ENCODE measurements around the gene PRDM1.

PRDM1 gene

GRCh38 chr6:106070636-106071035, 15.5 kb upstream of the PRDM1 start:
- DNase-seq (ENCODE audit: low read depth): no peak

- DNase-seq (ENCODE audit: low read depth): no peak
Observed at GRCh38 chr6:106072501-106073090, 13.5 kb upstream of the PRDM1 start.

- no peak for DNase-seq (ENCODE audit: low read depth)
Observed at GRCh38 chr6:106074146-106074545, 12.0 kb upstream of the PRDM1 start.

DNA sequence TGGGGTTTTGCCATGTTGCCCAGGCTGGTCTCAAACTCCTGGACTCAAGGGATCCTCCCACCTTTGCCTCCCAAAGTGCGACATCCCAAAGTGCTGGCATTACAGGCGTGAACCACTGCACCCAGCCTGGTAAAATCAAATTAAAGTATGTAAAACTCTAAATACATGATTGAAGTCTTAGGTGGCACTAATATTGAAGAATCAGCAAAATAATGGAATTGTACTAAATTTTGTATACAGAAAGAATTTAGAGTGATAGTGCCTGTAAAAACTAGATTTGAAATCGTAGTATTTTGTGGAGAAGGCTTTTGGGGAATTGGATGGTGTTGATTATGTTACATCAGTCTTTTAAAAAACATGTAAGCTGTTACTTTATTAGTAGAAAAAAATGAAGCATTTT, 10.0 kb upstream of the PRDM1 start:
- DNase-seq (ENCODE audit: low read depth): no peak

- DNase-seq (ENCODE audit: low read depth): no peak
Observed at GRCh38 chr6:106077170-106077569, 9.0 kb upstream of the PRDM1 start.

- DNase-seq (ENCODE audit: low read depth): no peak
Observed at GRCh38 chr6:106077881-106078280, 8.3 kb upstream of the PRDM1 start.

DNA sequence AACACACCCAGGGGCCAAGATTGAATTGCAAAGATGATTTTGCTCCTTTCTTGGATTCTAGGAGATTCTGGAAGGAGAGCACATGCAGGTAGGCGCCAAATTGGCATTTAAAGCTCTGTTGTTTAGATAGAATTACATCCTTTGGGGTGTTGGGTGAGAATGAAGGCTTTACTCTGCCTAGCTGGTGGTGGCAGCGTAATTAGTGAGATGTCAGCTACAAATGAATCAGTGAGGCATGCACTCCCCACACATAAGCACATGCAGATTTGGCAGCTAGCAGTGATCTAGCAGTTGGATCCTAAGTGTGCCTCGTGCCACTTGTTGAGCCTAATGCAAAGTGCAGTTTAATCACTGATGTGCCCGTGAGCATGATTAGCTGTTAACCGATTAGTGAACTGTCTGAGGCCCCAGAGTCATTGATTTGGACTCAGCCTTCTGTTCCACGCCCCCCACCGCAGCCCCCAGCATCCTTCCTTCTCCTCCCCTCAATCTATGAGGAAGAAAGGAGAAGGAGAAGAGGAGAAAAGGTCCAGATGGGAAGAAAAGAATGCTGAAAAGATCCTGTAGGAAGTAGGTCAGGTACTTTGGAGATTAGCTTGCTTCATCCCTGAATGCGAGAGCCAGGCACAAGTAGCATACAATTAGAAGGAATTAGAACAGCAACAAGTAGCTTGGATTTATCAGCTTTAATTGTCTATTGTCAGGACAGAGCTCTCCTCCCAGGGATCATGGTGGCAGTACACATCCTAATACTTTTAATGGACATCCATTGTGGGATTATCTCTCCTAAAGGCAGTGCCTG, 6.0 kb upstream of the PRDM1 start:
- no peak for DNase-seq (ENCODE audit: low read depth)

DNA sequence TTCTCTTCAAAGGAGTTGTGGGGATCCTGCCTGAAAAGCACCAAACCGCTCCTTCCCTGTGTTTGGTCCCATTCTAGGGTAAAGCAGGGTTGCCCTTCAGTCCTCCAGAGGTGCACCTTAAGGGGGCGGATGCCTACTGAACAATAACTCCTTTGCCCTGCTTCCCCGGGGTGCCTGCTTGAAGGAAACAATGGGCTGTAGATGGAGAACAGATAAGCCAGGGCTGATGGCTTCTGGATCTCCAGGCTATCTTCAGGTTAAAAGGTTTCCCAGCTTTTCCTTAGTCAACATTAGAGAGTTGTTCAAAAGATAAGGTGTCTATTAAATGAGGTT, 5.4 kb upstream of the PRDM1 start:
- DNase-seq (ENCODE audit: low read depth): no peak

- DNase-seq (ENCODE audit: low read depth): no peak
Observed at GRCh38 chr6:106081715-106082114, 4.4 kb upstream of the PRDM1 start.

DNA sequence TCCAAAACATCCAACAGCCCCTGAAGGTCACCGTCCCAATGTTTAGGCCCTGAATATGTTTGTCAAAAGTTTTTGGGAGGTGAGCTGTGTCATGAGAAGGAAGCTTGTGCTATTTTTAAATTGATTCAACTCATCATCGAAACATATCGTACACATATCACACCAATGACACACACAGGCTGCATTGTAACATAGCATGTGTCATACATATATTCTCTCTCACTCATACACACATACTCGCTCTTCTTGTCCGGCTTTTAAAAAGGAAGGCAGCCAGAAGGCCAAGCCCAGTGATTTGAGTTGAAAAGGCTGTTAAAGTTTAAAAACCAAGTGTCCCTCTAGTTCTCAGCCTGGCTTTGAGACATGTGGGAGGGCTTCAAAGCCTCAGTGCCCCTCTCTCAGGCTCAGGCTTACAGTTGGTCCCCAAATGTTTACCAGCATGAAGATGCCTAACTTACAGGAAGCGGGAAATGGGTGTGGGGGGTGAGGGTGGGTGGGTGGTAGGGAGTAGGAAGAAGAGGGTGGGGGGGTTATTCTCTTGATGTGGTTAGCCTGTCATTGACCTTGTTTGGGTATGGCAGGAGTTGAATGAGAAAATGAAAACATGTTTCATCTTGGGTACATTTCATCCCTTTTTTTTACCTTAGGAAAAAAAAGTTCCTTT, 3.3 kb upstream of the PRDM1 start:
- DNase-seq (ENCODE audit: low read depth): no peak

DNA sequence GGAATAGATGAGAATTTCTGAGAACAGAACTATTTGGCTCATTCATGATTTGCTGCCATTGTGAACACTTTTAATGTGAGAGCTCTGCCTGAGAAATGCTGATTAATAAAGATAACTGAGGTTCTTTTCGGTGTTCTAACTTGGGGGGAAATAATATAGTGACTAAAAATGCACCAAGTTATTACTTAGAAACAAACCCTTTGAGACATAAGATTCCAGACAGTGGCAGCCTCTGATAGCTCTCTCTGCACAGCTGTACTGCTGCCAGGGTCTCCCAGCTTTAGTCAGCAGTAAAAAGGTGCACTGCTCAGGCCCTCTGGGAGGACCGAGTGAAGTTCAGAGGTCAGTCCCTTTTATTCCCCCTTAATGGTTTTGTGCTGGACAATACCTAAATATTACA, 2.5 kb upstream of the PRDM1 start:
- DNase-seq (ENCODE audit: low read depth): no peak

- no peak for DNase-seq (ENCODE audit: low read depth)
Observed at GRCh38 chr6:106084106-106084988, 1.8 kb upstream of the PRDM1 start.

DNA sequence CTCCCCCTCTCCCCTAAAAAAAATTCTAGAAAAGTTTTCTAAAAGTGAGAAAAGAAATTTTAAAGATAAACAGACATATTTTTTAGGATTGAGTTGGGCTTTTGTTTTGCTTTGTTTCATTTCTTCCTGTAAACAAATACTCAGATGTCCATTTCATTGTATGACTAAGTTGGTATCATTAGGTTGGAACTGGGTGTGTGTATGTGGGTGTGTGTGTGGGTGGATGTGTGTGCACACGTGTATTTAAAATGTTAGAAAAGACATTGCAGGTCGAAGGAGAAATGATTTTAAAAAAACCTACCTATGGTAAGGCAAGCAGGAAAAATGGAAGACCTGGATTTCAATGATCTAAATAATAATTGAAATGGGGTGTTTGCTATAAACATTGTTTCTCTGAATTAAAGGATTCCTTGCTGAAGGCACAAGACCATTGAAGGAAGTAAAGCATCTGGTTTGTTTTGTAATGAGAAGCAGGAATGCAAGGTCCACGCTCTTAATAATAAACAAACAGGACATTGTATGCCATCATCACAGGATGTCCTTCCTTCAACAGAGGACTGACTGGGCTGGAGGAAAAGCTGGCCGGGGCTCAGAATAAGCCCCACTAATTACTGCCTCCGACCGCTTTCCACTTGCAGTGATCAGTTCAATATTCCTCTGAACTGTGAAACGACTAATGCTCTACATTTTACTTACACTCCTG, 996 bp upstream of the PRDM1 start:
- no peak for DNase-seq (ENCODE audit: low read depth)

DNA sequence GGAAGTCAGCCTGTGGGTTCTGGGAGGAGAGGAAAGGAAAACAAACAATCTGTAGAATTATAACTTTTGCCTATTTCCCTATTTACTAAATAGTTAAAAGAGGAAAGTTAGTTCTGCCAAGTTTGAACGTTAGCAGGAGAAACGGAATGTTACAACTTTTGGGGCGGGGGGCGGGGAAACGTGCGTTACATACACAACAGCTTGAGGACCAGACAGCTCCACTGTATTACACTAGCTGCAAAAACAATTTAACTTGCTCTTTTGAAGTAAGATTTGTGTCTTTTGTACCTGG, 498 bp upstream of the PRDM1 start:
- no peak for DNase-seq (ENCODE audit: low read depth)

- no peak for DNase-seq (ENCODE audit: low read depth)
Observed at GRCh38 chr6:106086814-106087175, 659 bp downstream of the PRDM1 start.

- DNase-seq (ENCODE audit: low read depth): no peak
Observed at GRCh38 chr6:106087548-106088325, 1.6 kb downstream of the PRDM1 start.

DNA sequence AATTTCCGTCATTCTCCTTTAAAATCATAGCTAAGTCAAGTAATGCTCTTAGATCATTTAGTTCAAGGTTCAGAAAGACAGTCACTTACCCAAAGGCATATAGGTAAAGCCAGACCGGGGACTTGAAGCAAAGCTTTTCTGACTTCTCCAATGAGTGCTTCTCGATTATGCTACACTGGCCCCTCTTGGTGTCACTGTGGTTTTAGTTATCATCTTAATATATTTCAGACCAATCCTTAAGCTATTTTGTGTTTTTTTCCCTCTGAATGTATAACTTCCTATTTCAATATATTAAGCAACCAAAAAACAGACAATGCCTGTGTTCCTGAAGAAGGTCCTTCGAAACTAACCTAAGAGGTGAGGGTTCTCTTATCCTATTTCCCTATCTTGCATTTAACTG, 3.9 kb downstream of the PRDM1 start:
- DNase-seq (ENCODE audit: low read depth): no peak

DNA sequence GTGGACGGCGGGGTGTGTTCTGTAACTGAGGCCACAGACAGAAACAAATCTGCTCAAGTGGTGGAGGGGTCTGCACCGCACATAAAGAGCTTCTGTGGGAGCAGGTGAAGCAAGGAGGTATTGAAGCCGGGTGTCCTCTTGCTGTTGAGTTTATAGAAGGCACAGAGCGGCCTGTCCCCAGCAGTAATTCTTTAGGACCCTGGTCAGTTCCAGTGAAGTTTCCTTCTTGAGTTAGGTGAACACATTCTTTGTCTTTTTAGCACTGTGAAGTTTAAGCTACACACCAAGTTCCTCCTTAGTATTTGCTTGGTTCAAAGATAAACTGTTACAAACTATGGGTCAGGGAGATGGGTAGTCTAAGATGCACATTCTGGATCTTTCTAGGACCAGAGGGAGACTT, 6.1 kb downstream of the PRDM1 start:
- DNase-seq (ENCODE audit: low read depth): no peak

DNA sequence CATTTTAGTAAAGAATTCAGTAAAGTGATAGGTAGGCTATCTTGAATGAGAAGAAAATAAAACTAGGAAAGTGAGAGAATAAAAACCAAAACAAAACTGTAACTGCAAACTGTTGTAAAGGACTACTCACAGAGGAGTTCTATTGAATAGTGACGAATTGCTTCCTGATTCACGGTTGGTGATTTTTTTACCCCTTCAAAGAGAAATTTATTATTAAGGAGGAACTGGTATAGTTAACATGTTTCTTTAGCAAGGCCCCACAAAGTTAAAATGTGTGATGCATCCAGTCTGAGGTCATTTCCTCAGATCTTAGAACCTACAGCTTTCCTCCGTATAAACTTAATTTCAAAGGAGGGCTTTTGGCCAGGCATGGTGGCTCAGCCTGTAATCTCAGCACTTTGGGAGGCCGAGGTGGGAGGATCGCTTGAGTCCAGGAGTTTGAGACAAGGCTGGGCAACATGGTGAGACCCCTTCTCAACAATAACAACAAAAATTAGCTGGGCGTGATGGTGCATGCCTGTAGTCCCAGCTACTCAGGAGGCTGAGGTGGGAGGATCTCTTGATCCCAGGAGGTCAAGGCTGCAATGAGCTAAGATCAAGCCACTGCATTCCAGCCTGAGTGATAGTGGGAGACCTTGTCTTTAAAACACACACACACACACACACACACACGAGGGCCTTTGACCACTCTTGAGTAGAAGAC, 8.3 kb downstream of the PRDM1 start:
- no peak for DNase-seq (ENCODE audit: low read depth)

GRCh38 chr6:106094964-106095335, 8.8 kb downstream of the PRDM1 start:
- no peak for DNase-seq (ENCODE audit: low read depth)

Data from activated T-cell treated with anti-CD3 and anti-CD28 coated beads for 1 hour (primary cell).